GM15510 (cell line): Measurements from ENCODE around the gene ADGRB3.

Experiments used
- POLR2A ChIP-seq: IDR thresholded peaks from 3 replicates; pipeline ENCODE4 v1.6.1; 2011; ENCODE audit warnings: borderline replicate concordance; ENCODE audit not compliant: insufficient read length; ENCODE audit errors: extremely low read depth

Gene ADGRB3

DNA sequence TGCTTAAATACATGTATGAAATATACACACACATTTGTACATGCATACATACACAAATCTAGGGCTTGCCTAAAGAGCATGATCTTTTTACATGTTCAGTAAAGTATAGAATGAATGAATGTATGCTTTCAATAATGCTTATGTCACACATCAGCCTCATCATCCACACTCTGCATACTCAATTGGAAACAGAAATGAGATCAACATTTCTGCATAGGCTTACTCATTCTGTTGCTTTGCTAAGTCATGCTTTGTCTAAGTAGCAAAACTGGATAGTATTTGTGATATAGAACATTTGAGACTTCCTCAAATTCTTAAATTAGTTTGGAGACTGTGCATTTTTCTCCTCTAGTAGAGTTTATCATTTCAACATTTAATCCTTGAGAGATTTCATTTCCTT lies 343.3 kb downstream of the ADGRB3 start:
- TF ChIP-seq POLR2A = no peak

DNA sequence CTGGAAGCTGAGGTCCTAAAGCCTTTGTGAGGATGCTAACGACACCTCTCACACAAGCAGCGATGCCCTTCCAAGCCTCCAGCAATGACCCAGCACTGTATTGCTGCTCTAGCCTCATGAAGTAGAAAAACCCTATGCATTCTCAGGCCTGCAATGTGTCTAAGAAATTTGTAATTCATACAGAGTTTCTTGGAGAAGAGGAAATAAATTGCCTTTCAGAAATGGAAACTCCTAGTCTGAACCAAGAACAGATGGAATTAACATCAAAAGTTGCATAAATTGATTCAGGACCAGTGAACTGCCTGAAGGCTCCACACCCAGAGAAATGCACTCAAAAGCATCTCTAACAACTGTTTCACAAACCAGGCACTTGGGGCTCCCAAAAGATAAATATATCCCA lies 353.6 kb downstream of the ADGRB3 start:
- TF ChIP-seq POLR2A = no peak

- no peak for TF ChIP-seq POLR2A
Measured at GRCh38 chr6:68990317-68990716, 355.2 kb downstream of the ADGRB3 start.

DNA sequence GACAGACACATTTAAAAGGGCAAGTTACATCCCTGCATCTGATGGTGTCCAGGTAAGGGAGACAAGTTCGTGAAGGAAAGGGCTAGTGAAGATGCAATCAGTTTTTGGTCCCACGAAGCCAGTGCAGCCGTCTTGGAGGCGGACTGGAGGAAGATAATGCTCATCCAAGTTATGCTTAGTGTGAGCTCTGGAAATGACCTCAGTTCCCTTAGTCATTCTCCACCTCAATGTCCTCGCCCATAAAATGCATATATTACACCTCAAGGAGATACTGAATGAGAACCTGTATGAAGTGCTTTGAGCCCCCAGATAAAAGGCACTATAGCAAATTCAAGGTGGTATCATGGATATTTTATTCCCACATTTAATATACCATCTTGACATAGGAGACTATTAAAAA lies 358.8 kb downstream of the ADGRB3 start:
- TF ChIP-seq POLR2A = no peak

GRCh38 chr6:68994521-68994920 lies 359.4 kb downstream of the ADGRB3 start:
- TF ChIP-seq POLR2A = no peak

- TF ChIP-seq POLR2A = no peak
Measured at GRCh38 chr6:69005199-69005598, 370.1 kb downstream of the ADGRB3 start.

DNA sequence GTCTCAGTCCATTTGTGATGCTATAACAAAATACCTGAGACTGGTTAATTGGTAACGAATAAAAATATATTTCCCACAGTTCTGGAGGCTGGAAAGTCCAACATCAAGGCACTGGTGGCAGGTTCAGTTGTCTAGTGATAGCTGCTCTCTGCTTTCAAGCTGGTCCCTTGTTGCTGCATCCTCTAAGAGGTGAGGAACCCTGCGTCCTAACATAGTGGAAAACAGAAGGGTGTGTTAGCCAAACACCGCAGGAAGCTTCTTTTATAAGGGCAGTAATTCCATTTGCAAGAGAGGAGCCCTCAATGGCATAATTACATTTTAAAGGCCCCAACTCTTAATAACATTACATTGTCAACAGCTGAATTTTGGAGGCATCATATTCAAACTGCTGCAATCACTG lies 372.7 kb downstream of the ADGRB3 start:
- TF ChIP-seq POLR2A = no peak

GRCh38 chr6:69012211-69012610 lies 377.1 kb downstream of the ADGRB3 start:
- no peak for TF ChIP-seq POLR2A

DNA sequence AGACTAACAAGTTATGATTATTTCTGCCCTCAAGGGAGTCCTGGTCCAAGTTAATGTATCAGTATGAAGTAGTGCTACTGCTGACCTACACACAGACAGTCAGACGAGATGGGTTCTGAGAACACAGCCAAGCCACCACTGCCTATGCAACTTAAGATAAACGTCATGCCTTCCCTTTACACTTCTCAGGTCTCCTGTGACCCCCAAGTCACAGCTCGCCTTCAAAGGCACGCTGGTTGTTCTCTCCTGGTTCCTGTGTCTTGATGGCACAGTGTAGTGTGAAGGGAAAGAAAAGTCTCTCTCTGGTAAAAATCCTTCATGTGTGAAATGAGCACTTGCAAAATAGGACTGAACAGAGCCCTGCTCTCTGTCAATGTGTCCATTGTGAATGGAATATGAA lies 377.8 kb downstream of the ADGRB3 start:
- TF ChIP-seq POLR2A = no peak

DNA sequence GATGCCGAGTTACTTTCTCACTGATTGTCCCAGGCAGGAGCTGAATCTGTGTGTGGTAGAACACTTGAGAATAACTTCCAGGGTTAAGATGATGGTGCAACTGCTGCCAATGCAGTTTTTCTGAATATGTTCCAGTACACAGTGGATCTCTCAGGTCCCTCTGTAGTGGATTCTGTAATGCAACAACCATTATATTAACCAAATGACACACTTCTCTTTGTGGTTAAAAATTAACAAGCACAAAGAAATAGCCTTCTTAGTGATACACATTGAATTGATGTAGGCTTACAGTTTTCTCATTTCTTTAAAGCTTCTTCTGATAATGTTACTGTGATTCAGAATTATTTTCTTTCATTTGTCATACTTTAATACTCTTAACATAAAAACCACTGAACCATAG lies 383.8 kb downstream of the ADGRB3 start:
- no peak for TF ChIP-seq POLR2A

DNA sequence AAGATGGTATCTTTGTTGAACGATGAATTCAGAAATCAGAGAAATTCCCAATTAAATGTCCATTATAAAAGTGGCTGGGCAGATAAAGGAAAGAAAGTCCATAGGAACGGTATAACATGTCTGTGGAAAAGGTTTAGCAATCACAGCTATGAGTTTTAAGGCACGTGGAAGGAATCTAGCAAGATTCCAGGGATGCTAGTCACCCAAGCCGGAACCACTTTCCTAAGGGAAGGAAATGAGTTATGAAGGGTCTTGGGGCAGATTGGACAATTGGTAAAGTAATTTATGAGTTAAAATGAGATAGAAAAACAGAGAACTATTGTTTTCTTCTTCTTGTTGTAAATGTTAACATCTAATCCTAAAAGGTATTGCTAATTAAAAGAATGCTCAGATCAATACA lies 384.8 kb downstream of the ADGRB3 start:
- TF ChIP-seq POLR2A = no peak

- TF ChIP-seq POLR2A = no peak
Measured at GRCh38 chr6:69022993-69023392, 387.9 kb downstream of the ADGRB3 start.

- TF ChIP-seq POLR2A = no peak
Measured at GRCh38 chr6:69026243-69026642, 391.2 kb downstream of the ADGRB3 start.

DNA sequence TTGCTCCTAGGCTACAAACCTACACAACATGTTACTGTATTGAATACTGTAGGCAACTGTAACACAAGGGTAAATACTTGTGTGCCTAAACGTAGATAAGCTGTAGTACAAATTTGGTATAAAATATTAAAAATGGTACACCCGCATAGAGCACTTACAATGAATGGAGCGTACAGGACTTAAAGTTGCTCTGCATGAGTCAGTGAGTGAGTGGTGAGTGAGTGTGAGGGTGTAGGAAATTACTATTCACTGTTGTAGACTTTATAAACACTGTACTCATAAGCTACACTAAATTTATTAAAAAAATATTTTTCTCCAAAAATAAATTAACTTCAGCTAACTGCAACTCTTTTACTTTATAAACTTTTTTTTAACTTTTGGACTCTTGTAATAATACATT lies 391.6 kb downstream of the ADGRB3 start:
- no peak for TF ChIP-seq POLR2A

GRCh38 chr6:69027861-69028260 lies 392.8 kb downstream of the ADGRB3 start:
- TF ChIP-seq POLR2A = no peak

- no peak for TF ChIP-seq POLR2A
Measured at GRCh38 chr6:69038841-69039240, 403.8 kb downstream of the ADGRB3 start.

DNA sequence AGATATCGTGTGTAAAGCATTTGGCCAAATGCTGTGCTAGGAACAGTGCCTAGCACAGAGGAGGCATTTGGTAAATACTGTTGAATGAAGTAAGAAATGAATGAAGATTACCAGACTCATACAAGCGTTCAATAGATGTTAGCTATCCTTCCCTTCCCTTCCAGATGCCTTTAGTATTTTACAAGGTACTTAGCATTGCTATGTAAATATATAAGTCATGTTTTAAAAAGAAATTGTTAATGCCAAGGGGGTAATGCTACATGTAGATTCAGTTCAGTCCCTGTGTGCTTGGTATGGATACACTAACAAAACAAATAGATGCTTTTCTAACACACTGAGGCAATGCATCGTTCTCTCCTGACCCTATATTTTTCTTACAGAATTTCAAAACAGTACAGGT lies 407.2 kb downstream of the ADGRB3 start:
- no peak for TF ChIP-seq POLR2A

- TF ChIP-seq POLR2A = no peak
Measured at GRCh38 chr6:69044534-69044933, 409.5 kb downstream of the ADGRB3 start.

- TF ChIP-seq POLR2A = no peak
Measured at GRCh38 chr6:69059413-69059812, 424.3 kb downstream of the ADGRB3 start.

- no peak for TF ChIP-seq POLR2A
Measured at GRCh38 chr6:69061066-69061465, 426.0 kb downstream of the ADGRB3 start.
